ENCODE results near the gene MEGF8. TPM values are rescaled to one million over a fixed set of nuclear protein-coding genes. Genes with fewer than 3 reads are reported as not detected.

Gene MEGF8
- total and polyA plus RNA-seq, 2 of the 8 experiments (the other 6 are each of a cell fraction or from before 2014, with no cell fraction given): 13.0 to 23.7 TPM

- H2BK5ac ChIP-seq (ENCODE audit: low read depth, low read length): no peak overlapping the region
- no peaks in the 10 kb centered on the region for H3K4me1 ChIP-seq (replicated peaks in 1 of 4; ENCODE audit: control insufficient read depth in 3 of 4, insufficient read depth in 4 of 4, low read length in 3 of 4)
- H4K8ac ChIP-seq (ENCODE audit: extremely low read depth, insufficient read depth, low read length): no peak overlapping the region; the same call in 1 of the 2 replicates
- H2BK12ac ChIP-seq (ENCODE audit: low read depth, low read length): no peak overlapping the region
- no peak overlapping the region for H3K9ac ChIP-seq (replicated peaks in 1 of 4; ENCODE audit: extremely low read depth in 1 of 4, low read depth in 3 of 4, low read length in 3 of 4)
- no peak overlapping the region for H2AFZ ChIP-seq (ENCODE audit: low read length)
- H3K9me3 ChIP-seq (ENCODE audit: insufficient read depth in 2 of 2, low read depth in 1 of 2, low read length in 1 of 2): no peaks in the 10 kb centered on the region
- no peaks in the 10 kb centered on the region for H3K79me2 ChIP-seq (ENCODE audit: control insufficient read depth in 1 of 2, insufficient read depth in 2 of 2, low read length in 2 of 2)
- H3K36me3 ChIP-seq (ENCODE audit: control insufficient read depth in 2 of 4, insufficient read depth in 4 of 4, low read length in 3 of 4): peaks cover 0 to 6% (median 2%) of the 10 kb centered on the region in 4 experiments; a peak in 2 of 8 replicates
- H2BK120ac ChIP-seq (replicated peaks; ENCODE audit: low read depth, low read length): no peak overlapping the region
- no peak overlapping the region for H3K27ac ChIP-seq (ENCODE audit: low read depth, low read length)
- no peak overlapping the region for H2BK20ac ChIP-seq (ENCODE audit: low read length)
- H4K91ac ChIP-seq (replicated peaks; ENCODE audit: insufficient read length, low read length): no peak overlapping the region
- no peak for FAIRE-seq
- no peak overlapping the region for H2BK15ac ChIP-seq (ENCODE audit: low read length)
- DNase-seq (ENCODE audit: low read depth in 1 of 2, low spot score in 2 of 2): no peak
- no peak overlapping the region for H2AK5ac ChIP-seq (ENCODE audit: low read depth, low read length)
- no peak overlapping the region for H3K14ac ChIP-seq (ENCODE audit: insufficient read length)
- no peak overlapping the region for H4K5ac ChIP-seq (ENCODE audit: insufficient read length, low read depth, low read length)
- no peak overlapping the region for H3K18ac ChIP-seq (ENCODE audit: extremely low read depth, low read length)
- H3K4ac ChIP-seq (replicated peaks; ENCODE audit: insufficient read length, low read depth, low read length): no peak overlapping the region
- no peak overlapping the region for H3K4me2 ChIP-seq (ENCODE audit: insufficient read depth in 1 of 2, low read depth in 2 of 2, low read length in 2 of 2)
- POLR2A ChIA-PET (ENCODE audit: partially characterized antibody): interaction anchor here (1.0 to 1.3 kb wide), 2 partner anchors 19 to 27 kb away, joined by 3 to 4 read pairs; no protein-coding TSS in a partner anchor
- CTCF ChIA-PET (ENCODE audit: partially characterized antibody): no interaction called here
- no peaks in the 10 kb centered on the region for H3K27me3 ChIP-seq (replicated peaks in 1 of 4; ENCODE audit: control insufficient read depth in 3 of 4, extremely low read depth in 1 of 4, insufficient read depth in 3 of 4, low read length in 3 of 4)
- H3K4me3 ChIP-seq (ENCODE audit: extremely low read depth in 1 of 4, insufficient read depth in 2 of 4, low read depth in 3 of 4, low read length in 4 of 4): no peak overlapping the region
- H3K23ac ChIP-seq (ENCODE audit: insufficient read length): no peak overlapping the region
- 91% methylated on average over 18 of the region's 21 CpGs; no CpG with 5 or more reads in 1 of the 2 experiments for WGBS, 2 experiments (ENCODE audit: extremely low coverage in 1 of 2, insufficient coverage in 1 of 2, insufficient read length in 1 of 2, insufficient replicate concordance in 2 of 2, low coverage in 1 of 2, low lambda C conversion rate in 2 of 2, missing lambda C conversion rate in 1 of 2)
- H4K20me1 ChIP-seq (replicated peaks in 1 of 2; ENCODE audit: control insufficient read depth in 1 of 2, insufficient read depth in 2 of 2, low read length in 2 of 2): peaks cover 1 to 2% of the 10 kb centered on the region in 2 experiments
- no peaks in the 10 kb centered on the region for H3K23me2 ChIP-seq (ENCODE audit: low read depth, low read length)
- no peak overlapping the region for H3K56ac ChIP-seq (replicated peaks; ENCODE audit: insufficient read length, low read depth, low read length)
- no peaks in the 10 kb centered on the region for H3K79me1 ChIP-seq (ENCODE audit: low read depth, low read length)
- TF ChIP-seq KDM5A (IDR thresholded peaks at IDR 0.05; ENCODE audit: low read length): no peak
- TF ChIP-seq SIN3A (conservative IDR thresholded peaks at IDR 0.05 in 1 of 2, IDR thresholded peaks at IDR 0.05 in 1 of 2; ENCODE audit: low read depth in 1 of 2, low read length in 2 of 2): no peak
- TF ChIP-seq GABPA (IDR thresholded peaks at IDR 0.05; ENCODE audit: borderline replicate concordance, insufficient read depth, low read length): no peak
- TF ChIP-seq SUZ12 (IDR thresholded peaks at IDR 0.05; ENCODE audit: low read length): no peak
- no peak for TF ChIP-seq RNF2 (IDR thresholded peaks at IDR 0.05; ENCODE audit: borderline replicate concordance, low read depth, low read length, missing control alignments, poor library complexity, severe bottlenecking)
- no peak for TF ChIP-seq ATF3 (IDR thresholded peaks at IDR 0.05; ENCODE audit: insufficient read depth, low read depth, low read length)
- TF ChIP-seq TEAD4 (IDR thresholded peaks at IDR 0.05; ENCODE audit: low read depth, low read length): no peak
- TF ChIP-seq, protein P1, sequence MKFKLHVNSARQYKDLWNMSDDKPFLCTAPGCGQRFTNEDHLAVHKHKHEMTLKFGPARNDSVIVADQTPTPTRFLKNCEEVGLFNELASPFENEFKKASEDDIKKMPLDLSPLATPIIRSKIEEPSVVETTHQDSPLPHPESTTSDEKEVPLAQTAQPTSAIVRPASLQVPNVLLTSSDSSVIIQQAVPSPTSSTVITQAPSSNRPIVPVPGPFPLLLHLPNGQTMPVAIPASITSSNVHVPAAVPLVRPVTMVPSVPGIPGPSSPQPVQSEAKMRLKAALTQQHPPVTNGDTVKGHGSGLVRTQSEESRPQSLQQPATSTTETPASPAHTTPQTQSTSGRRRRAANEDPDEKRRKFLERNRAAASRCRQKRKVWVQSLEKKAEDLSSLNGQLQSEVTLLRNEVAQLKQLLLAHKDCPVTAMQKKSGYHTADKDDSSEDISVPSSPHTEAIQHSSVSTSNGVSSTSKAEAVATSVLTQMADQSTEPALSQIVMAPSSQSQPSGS (IDR thresholded peaks at IDR 0.05; ENCODE audit: low read length): no peak
- no peak for TF ChIP-seq SP4 (IDR thresholded peaks at IDR 0.05; ENCODE audit: low read length)
- TF ChIP-seq CREB1 (IDR thresholded peaks at IDR 0.05): no peak
These were observed 25.8 kb downstream of the MEGF8 start for GRCh38 chr19:42351079-42351735.
